MV-4-11 (cell line): ENCODE measurements around the gene GALNT6.
A peak's percentile ranks its signal among the peaks of the same experiment; 100 is the strongest.

ENCODE experiments used
- DNase-seq: peaks from one replicate; lab custom pipeline; 2025; lab: John Stamatoyannopoulos, UW

Gene GALNT6

DNA sequence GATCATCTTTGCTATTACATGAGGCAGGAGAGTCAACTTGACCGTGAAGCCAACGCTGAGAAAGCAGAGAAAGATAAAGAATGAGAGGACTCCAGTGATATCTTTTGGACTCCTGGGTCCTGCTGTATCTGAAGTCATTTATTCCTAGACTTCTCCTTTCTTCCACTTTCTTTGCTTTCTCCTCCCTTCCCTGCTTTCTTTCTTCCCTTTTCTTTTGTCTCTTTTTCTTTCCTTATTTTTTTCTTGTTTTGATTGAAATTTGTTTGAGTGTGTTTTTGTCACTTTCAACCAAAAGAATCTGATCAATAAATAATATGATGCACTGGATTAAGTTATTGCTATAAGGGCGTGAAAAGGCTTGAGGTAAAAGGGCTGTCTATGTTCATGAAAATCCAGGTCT is 13.4 kb upstream of the GALNT6 start:
- DNase-seq: no peak

- DNase-seq: peak; percentile 97
Measured at GRCh38 chr12:51403681-51404136, 12.5 kb upstream of the GALNT6 start.

- DNase-seq: no peak
Measured at GRCh38 chr12:51403159-51403558, 12.0 kb upstream of the GALNT6 start.

DNA sequence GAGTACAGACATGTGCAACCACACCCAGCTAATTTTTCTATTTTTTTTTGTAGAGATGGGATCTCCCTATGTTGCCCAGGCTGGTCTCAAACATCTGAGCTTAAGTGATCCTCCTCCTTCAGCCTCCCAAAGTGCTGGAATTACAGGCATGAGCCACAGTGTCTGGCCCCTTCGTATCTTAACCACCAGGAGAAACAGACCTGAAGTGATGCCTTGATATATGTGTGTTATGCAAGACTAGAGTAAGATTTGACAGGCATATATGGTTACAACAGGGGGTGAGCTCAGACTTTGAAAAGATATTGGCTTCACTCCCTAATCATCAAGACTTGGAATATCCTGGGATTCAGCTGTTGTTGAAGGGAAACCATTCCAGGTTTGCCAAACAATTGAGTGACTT is 10.7 kb upstream of the GALNT6 start:
- DNase-seq: no peak

- no peak for DNase-seq
Measured at GRCh38 chr12:51401486-51401885, 10.3 kb upstream of the GALNT6 start.

GRCh38 chr12:51401020-51401419 is 9.8 kb upstream of the GALNT6 start:
- no peak for DNase-seq

GRCh38 chr12:51399891-51400290 is 8.7 kb upstream of the GALNT6 start:
- DNase-seq: no peak

GRCh38 chr12:51397670-51398069 is 6.5 kb upstream of the GALNT6 start:
- no peak for DNase-seq

DNA sequence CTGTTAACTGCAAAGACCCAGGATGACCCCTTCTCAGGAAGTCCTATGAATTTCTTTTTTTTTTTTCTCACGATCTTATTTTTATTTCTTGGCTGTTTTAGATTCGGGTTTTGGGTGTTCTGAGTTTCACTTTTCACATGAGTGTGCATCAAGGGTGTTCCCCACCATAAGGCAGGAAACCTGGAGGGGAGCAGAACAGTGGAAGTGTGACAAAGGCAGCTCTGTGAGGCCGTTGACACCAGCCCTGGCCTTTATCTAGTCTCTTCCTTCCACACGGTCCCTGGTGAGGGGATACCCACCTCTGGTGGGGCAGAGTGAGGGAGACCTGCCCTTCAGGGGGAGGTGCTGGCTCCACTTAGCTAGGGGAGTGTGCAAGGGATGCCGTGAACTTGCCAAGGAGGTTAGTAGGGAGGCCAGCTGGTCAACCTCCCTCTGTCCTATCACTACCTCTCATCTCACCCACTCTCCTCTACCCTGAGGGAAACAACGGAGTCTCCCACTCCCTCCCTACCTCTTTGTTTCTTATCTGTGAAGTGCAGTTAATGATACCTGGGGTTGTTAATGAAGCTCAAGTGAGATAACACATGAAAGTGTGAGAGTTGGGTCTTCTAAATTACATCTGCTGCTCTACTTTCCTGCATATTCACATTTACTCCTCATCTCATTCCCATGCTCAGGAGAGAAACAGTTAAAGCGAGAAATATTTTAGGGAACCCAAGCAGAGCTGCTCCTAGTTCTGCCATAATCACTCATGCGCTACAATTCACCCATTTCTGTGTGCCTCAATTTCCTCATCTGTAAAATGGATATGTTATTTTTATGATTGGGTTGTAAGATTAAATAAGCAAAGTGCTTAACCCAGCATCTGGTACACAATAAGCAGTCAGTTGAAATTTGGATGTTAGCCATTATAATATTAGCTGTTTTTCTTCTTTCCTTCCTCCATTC is 4.4 kb upstream of the GALNT6 start:
- peak; percentile 11 for DNase-seq

DNA sequence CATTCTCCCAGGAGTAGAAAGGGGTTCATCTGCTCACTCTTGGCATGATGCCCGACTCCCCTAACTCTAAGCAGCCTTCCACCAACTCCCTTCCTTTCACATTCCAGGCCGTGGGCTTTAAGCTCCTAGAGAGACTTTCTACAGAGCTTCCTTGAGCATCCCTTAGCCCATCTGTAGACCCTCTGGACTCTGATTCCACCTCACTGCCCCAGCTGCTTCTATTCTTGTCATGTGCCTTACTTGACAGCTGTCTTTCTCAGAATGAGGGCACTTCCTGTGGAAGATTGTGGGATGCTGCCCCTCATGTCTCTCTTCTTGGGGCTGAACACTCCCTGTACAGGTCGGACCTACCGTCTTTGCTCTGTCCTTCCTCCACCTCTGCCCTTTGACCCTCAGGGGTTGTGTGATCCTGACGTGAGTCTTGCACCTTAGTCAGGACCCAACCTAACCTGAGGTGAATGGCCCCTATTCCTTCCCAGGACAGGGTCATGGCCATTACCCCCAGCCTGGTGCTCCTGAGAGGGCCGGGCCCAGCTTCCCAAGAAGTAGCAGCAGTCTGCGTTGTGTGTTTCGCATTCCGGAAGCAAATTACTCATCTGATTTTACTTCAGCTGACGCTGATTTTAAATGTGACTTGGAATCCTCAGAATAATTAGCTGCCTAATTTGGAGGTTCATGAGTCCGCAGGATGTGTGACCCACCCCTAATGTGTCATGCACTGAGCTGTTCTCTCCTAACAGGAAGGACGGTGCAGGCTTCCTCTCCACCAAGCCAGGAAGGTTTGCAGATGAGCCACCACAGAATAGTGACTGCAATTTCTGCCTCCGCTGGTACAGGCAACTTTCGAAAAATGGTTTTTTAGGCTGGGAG is 2.7 kb upstream of the GALNT6 start:
- peak; percentile 45 for DNase-seq

DNA sequence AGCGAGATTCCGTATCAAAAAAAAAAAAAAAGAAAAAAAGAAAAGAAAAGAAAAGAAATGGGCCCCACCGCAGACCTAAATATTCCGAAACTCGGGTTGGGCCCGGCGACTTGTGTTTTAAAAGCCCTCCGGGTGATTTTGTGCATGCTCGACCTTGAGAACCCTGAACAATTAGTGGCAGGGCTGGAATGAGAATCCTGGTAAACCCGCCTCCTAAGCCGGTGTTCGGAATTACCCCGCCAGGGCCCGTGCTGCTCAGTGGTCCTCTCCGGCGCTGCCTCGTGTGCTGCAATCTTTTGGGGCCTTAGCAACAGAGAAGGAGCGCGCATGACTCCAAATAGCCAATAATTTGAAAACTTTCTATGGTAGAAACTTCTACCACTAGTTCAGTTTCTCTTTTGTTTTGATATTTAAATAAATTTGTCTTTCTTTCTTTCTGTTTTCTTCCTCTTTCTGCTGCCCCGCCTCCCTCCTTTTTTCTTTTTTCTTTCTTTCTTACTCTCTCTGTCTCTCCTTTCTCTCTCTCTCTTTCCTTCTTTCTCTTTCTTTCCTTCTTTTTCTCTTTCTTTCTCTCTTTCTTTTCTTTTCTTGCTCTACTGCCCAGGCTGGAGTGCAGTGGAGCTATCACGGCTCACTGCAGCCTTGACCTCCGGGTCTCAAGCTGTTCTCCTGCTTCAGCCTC is 1.5 kb upstream of the GALNT6 start:
- DNase-seq: no peak

GRCh38 chr12:51390891-51391282 is 319 bp downstream of the GALNT6 start:
- DNase-seq: peak; percentile 58

DNA sequence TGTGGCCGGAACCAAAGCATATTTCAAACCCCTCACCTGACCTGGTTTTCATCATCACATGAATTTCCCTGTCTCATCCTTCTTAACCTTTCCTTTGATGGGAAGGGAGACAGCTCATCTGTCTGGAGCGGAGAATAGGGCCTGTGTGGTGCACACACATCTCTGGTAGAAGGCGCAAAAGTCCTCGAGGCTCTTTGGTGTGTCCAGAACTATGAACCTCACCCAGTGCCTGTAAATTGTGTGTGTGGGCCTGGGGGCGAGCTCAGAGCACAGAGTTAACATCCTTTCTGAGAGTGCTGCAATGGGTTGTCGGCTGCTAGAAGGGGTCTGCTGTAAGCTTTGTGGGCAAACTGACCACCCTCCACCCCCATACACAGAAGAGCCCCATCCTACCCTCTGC is 749 bp downstream of the GALNT6 start:
- DNase-seq: no peak

- DNase-seq: peak; percentile 22
Measured at GRCh38 chr12:51389302-51389999, 1.8 kb downstream of the GALNT6 start.

DNA sequence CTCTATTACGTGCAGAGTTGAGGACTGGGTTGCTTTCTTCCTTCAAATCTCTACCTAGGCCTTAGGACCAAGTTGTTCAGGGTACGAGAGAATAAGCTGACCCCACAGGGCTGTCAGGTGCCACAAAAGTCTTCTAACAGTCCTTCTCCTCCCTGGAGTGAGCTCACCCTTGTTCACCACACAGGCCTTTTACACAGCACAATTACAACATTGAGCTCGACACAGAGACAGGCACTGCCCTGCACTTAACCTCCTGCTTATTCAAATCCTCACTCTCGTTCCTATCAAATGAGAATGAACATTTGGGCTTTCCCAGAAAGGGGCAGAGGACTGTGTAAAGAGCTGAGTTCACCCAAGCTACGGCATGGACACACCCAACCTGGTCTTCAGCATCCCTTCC is 2.4 kb downstream of the GALNT6 start:
- no peak for DNase-seq

GRCh38 chr12:51388069-51388799 is 3.0 kb downstream of the GALNT6 start:
- DNase-seq: peak; percentile 84

- no peak for DNase-seq
Measured at GRCh38 chr12:51386351-51386750, 4.9 kb downstream of the GALNT6 start.

- no peak for DNase-seq
Measured at GRCh38 chr12:51383269-51383905, 7.8 kb downstream of the GALNT6 start.

DNA sequence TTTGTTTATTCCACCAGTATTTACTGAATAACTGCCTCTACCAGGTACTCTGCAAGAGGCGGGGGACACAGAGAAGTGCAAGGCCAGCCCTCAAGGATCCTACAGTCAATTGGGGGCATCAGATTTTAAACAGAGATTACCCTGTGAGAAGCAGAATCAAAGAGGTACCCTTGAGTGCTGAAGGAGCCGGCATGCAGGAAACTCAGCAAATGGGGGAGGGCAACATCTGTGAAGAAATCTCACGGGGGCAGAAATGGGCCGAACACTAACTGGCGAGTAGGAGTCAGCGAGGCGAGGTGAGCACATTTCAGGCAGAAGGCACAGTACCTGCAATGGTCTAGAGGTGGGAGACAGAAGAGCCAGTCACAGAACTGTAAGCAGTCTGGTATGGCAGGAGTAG is 9.0 kb downstream of the GALNT6 start:
- no peak for DNase-seq
